ENCODE results near the gene HMG20A.

The HMG20A gene

DNA sequence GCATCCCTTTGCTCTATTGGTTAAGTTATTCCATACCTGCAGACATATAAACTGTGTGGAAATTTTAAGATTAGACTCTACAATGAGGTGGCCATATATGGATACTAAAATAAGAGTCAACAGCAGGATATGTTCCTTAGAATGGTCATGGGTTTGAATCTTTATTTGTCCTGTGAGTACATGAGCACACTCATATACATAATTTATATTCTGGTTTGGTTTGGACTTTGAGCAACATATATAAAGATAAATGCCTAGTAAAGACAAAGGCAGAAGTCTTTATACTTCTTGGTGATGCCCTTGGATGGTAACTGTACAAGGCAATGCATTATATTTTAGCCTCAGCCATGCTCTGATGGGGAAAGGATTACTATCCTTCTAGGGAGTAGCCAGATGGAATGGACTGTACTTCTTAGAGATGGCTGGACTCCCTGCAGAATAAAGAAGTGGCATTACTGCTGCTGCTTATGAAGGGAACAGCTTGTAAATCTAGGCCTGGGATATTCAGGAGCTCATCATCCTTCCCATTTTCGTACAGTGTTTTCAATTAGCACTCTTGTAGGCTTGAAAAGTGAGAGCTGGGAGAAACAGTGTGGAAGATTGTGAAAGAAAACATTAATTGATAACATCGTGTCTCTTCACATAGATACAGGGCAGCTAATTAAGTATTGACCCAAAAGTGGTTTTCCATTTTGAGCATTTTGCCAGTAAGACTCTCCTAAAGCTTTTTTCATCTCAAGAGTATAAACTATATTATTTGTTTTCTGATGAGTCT, 60.4 kb downstream of the HMG20A start:
- FAIRE-seq: no peak

DNA sequence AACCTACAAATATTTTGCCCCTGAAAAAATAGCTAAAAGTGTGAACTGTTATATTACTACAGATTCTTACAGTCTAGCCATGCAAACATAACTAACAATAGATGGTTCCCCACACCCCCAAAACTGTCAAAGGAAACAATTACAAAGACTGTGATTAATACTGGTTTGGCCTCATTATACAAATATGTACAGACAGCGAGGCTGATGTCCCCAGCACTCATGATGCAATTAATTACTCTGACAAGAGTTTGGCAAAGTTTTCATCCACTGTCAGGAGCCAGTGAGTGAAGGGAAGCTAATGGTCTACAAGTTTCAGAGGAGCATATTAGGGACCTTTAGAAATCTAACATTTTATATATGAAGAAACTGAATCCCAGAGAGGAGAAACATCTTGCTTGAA, 61.0 kb downstream of the HMG20A start:
- no peak for FAIRE-seq

DNA sequence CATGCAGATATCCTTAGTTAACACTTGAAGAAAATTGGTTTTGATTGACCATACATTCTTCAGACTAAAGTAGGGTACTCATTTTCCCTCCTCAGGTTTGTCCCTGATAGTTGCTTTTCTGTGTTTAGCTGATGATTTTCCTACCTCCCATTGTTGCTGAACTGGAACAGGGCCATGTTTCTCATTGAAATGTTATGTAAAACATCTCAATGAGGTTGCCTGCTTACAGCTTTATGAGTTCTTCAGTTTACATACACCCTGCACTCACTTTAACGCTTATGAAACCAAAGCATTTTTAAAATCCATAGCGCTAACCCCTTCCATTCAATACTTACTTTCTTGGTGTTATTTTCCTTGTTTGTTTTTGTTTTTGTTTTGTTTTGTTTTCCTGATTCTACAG, 61.9 kb downstream of the HMG20A start:
- no peak for FAIRE-seq

DNA sequence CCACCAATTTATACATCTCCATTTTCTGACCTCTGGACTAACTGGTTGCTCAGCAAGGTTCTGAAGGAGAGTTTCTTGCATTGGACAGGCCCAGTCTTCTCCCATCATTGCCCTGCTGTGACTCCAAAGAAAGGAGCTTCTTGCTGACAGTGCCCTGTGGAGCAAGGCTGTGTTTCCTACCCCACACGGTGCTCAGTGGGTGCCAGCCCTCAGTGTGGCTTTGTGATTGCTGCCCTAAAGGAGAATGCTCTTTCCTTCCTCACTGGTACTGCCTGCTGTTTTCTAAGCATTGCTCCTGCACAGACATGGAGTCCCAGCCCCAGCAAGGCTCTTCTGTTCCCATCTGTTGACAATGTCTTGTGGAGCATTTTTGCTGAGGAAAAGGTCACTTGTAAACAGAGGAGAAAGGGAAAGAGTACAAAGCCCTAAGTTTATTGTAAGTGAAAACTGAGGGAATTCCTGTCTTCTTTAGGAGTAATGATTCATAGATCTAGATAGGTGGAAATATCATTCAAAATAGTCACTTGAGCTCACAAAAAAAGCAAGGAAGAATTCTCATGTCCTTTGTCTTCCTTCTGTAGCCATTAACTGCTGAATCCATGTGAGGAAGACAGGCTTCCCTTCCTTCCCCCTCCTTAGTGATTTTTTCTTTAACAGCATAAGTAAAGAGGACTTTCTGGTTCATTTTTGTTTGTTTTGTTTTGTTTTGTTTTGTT, 62.9 kb downstream of the HMG20A start:
- FAIRE-seq: no peak

DNA sequence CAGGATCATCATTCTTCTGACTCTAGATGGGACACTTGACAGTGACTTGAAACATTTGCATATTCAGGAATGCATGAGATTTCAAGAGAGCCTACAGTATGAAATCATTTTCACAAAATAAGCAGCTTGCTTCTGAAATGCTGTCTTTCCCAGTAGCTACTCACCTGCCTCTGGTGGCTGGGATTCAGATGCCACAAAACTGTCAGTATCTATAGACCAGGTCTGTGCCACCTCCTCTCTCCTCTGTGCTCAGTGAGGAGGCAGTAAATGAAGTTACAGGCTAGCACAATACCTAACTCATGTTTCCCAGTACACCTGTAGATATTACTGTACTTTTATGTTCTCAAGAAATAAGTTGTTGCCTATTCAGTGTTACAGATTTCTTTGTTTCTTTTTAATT, 64.3 kb downstream of the HMG20A start:
- no peak for FAIRE-seq

DNA sequence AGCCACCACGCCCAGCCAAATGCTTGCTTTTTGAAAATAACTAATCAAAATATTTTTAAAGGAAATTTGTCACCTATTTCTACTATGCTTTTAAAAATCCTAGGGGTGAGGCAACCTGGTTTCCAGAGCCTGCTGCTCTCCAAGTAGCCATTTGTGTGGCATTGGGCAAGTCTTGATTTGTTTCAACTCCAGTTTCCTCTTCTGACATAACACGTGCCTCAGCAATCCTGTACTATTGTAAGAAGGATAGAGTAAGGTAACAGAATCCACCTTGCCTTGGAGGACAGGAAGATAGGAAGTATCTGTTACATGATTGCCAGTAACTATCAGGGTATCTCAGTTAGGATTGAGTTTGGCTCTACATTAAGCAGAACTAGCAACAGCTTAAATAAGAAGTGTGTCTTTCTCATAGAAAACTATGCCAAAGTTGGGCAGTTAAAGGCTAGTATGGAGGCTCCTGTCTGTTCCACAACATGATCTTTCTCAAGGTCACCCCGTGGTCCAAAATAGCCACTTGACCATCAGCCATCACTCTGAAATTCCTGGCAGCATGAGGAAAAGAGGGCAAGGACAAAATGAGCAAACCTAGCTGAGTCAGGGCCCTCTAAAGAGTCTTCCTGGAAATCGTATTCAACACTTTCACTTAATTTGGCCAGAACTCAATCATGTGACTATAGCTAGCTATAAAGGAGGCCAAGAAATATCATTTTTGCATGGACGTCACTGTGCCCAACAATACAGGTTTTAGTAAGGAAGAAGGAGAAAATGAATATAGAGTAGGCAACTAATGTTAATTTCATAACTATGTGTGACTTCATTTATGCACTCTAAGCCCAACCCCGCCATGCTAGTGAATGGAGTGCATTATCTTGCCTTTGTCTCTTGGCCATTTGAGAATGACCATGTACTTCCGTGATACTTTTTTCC, 66.1 kb downstream of the HMG20A start:
- FAIRE-seq: no peak

DNA sequence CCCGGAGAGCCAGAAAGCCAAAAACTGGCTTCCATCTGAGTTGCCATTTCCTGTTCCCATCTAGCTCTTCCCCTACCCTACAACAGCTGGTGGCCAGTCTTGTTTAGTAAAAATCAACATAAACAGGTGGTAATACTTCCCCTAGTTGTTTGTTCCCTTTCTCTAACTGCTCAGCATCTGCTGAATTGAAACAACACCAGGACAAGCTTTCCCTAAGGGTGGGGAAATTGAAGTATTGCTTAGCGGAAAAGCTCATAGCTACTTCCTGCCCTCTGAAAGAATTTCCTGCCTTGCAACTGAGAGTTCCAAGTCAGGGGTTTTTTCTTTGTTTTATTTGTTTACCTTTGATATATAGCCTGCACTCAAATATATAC, 66.8 kb downstream of the HMG20A start:
- no peak for FAIRE-seq

DNA sequence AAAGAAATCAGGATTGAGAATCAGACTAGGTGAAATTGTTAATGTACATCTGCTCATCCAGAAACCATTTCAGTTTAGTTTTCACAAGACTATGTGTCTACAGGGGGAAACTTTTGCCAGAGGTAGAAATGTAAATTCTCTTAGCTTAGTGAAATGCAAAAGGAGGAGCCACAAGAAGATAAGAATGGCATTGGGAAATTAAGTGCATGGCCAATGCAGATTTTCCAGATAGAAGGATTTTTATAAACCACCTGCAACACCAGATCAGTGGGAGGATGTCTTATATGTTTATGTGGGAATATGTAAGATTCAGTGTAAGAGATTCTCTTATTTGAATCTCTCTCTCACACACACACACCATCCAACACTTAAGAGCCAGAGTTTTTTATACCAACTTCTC, 67.2 kb downstream of the HMG20A start:
- FAIRE-seq: no peak

DNA sequence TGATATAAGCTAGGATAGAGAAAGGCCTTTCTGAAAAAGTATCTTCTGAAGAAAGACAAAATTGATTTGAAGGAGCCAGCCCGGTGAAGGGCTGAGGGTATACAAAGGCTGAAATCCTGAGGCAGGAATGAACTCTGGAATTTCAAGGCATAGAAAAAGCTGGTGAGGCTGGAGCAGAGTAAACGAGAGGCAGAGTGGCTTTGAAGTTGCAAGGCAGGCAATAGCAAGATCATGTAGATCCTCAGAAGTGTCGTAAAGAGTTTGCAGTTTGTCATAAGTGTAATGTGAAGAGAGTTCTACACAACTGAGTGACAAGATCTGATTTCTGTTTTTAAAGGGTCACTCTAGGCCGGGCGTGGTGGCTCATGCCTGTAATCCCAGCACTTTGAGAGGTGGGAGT, 69.0 kb downstream of the HMG20A start:
- FAIRE-seq: no peak

DNA sequence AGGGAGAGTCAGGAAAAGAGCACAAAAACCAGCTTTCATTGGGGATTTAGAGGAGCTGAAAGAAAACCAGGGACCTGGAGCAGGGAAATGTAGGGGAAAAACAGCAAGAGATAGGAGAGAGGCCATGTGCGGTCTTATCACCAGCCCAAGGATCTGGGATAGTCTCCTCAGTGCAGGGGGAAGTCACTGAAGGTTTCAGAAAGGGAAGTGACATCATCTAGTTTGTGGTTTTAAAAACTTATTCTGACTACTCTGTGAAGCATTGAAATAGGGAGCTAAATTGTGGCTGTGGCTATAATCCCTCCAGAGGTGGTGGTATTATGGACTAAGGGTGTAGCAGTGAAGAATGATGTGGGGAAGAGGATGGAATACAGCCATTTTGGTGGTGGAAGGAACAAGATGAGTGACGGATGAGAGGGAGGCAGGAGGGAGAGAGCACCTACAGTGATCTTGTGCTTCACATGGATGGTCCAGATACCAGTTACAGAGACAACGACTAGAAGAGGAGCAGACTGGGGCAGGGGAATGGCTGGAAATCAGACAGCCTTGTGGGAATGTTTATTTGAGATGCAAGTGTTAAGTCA, 72.7 kb downstream of the HMG20A start:
- FAIRE-seq: no peak

DNA sequence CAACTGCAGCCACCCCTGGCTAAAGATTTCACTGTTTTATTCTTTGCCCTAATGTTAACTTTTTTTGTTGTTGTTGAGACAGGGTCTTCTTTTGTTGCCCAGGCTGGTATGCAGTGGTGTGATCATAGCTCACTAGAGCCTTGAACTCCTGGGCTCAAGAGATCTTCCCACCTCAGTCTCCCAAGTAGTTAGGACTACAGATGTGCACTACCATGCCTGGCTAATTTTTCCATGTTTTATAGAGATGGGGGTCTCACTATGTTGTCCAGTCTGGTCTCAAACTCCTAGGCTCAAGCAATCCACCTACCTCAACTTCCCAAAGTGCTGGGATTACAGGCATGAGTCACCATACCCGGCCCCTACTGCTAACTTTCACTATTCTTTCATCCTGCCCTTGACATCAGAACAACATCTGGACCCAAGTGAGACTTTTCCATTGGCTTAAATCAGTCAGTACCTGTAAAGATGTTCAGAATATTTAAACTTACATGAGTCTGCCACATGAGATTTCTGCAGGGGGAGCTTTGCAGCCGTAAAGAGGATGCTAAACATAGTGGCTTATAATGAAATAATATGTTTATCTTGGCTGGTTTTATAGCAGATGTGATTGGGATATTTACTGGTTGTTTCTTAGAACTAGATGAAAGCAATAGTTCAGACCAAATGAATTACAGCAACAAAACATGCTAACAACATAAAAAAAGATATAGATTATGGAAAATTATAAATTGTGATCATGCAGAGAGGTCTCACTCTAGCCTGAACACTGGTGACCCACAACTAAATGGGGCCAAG, 73.6 kb downstream of the HMG20A start:
- FAIRE-seq: no peak

DNA sequence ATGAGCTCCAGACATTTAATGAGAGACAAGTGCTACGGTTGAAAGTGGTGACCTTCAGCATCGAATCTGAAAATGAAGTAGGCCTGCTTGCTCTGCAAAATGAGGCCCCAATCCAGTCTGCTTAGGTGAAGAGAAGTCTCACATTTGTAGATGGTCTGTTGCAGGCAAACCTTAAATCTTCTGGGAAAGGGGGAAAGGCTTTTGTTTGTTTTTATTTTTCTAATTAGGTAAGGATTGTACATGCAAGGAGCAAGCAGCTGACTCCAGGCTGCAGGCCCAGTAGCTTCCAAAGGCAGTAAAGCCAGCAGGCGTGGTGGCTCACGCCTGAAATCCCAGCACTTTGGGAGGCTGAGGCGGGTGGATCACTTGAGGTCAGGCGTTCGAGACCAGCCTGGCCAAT, 74.3 kb downstream of the HMG20A start:
- no peak for FAIRE-seq

DNA sequence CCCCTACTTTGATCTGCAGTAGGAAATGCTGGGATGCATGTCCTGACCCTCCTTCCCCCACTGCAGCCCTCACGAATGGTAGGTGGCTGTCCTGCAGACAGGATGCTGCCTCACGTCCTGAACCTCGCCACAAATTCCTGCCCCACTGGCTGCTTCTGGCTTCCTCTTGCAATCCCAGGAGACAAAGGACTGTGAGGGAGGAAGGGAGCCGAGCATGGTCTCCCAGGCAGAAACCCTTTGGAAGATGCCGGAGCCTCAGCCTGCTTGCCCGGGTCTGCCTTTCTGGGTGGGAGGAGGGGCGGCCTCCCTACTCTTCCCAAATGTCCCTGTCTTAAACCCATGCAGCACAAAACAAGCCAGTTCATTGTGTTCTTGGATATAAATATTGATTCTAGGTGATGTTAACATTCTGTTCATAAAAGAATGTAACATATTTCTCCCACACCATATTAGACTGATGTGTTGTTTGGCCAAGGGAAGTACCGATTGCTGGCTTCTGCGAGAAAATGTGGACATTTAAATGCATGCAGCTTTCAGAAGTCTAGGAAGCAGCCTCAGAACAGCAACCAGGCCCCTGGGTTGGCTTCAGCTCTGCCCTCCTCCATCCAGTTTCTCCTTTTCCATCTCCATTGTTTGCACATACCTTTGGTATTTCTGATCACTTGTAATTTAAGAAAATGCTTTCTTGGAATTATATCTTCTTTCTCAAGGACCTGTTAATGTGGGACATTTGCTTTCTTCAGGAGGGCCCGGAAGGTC, 75.3 kb downstream of the HMG20A start:
- no peak for FAIRE-seq

DNA sequence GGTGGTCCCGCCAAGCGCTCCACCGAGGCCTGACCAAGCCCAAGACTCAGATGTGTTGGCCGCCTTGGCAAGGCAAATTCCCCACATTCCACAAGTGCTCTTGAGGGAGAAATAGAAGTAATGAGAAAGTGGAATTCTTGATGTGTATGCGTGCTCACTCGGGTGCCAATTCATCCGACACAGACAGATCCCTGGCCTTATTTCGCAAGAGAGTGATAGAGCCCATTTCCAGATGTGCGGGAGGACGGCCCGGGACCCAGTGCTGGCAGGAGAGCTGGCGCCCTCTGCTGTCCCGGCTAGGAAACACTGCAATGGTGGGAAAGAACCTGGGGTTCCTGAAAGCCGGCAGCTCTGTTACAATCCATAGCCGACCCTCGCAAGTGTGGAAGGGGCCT, 76.0 kb downstream of the HMG20A start:
- FAIRE-seq: no peak

DNA sequence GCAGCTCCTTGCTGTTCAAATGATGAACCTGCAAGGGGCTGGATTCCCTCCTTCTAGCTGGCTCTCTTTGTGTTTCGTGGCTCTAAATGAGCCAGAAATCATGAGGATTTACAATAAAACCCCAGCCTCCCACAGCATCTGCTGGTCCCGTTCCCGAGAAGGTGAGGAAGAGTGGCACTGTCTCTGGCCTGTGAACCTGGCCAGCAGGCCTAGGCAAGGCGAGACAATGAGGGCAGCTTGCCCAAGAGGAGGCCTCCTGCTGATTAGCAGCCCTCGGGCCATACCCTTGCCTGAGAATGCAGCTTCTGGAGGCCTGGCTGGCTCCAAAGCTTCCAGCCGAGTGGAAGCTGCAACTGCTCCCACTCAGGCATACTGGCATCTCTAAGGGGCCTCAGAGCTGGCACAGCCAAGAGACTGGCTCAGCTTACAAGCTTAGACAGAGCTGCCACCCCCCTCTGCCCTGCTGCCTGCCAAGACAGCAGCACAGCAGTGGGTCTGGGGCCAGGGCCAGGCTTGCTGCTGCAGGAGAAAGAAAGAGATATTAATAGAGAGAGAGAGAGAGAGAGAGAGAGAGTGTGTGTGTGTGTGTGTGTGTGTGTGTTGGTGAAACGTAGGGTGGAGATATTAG, 76.5 kb downstream of the HMG20A start:
- no peak for FAIRE-seq

DNA sequence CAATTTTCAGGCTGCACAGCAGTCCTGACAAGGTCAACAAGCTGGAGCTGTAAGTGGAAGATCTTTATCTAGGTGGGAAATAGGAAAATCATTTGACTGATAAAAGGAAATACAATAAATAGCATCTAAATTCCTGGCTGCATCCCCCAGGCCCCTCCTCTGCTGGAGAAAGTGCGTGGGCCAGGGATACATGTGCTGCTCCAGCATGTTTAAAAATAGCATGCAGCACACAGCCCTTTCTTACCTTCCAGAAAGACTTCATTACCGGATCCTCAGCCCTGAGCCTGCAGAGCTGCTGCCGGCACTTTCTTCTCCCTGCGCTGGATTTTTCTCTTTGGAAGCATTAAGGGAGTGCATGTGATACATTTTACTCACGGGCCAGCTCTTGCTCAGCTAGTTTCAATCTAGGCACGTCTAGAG, 77.3 kb downstream of the HMG20A start:
- no peak for FAIRE-seq

DNA sequence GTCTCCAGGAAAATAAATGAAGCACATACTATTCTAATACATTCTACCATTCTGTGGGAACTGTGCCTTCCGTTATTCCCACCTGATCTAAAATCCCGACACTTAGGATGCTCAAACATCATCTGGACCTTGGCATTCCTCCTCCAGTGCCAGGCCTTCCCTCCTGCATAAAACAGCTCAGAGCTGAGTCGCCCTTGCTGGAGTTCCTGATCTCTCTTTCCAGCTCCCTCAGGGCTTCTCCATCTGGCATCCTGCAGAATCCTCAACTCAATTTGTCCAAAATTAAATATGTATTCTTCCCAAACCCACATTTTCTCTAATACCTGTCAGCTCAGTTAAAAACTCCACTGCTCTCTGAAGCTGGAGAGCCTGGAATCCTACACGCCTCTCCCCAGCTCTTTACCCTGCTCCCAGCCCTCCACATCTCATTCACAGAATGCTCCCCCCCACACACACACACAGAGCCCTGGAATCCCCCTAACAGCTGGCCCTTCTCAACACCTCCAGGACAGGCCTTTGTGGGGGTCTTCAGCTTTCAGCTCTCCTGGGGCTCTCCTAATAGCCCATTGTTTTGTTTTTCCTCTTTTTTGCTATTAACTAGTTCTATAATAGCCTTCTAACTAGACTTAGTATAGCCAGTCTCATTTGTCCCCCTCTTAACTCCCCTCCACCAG, 78.5 kb downstream of the HMG20A start:
- FAIRE-seq: no peak

DNA sequence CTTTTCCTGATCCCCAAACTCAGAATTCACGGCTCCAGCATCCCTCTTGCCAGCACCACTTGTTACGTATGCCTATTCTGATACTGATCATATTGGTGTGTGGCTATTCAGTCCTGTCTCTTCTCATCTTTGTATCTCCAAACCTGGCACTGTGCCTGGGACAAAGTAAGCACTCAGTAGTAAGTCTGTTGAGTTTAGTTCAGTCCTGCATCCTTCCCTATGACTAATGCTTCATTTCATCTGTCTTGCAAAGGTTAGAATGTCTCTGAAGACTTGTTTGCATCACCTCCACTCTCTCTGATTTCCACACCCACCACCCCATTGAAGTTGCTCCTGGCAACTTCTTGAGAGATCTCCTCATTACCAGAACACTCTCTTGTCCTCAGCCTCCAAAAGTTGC, 80.3 kb downstream of the HMG20A start:
- FAIRE-seq: no peak

DNA sequence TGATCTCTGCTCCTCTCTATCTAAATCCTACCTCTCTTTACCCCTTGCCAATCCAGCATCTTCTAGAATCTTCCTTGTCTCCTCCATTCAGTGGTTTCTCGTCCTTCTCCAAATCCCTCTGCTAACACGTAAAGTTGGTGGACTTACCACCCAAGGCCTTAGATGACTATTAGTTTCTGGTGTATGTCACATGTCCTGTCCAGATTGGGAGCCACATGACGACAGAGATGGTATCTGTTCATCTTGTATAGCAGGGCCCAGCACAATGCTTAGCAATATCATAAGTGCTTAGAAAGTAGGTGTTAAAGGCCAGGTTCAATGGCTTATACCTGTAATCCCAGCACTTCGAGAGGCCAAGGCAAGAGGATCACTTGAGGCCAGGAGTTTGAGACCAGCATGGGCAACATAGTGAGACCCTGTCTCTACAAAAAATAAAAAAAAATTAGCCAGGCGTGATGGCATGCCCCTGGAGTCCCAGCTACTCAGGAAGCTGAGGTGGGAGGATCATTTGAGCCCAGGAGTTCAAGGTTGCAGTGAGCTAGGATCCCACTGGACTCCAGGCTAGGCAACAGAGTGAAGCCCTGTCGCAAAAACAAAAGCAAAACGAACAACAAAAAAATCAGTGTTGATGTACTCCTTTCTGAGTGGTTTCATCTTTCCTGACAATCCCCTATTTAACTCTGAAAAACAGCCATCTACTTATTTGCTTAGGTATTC, 81.8 kb downstream of the HMG20A start:
- FAIRE-seq: no peak

DNA sequence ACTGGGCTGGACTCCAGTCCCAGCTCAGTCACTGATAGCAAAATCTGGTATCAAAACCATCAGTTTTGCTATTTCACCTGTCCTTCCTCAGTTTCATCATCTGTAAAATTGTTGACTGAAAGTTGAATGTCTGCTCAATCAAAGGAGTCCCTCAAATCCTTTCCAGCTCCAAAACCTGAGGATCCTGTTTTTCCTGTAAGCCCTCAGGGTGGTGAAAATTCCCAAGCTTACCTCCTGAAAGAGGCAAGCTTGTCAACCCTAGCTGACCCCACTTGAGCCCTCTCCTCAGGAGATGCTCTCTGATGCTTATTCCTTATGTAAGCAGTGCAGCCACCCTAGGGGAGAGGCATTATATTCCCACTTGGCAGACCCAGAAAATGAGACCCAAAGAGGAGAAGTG, 82.6 kb downstream of the HMG20A start:
- FAIRE-seq: no peak

Data from islet of Langerhans (tissue), 1 donor.